Duodenal mucosa (tissue), 2 donors: Measurements from ENCODE around the gene CSF3.

ENCODE experiments used
- H3K27ac ChIP-seq: one replicate; pipeline ENCODE4 v1.7.0; 2013; ENCODE audit warnings: low read depth, low read length
- H3K27me3 ChIP-seq, 2 donors: one replicate each; pipeline ENCODE4 v1.7.0; 2013; ENCODE audit warnings: low read length in 2 of 2, control low read depth in 1 of 2; ENCODE audit not compliant: insufficient read depth in 2 of 2, control insufficient read depth in 1 of 2
- H3K36me3 ChIP-seq, 2 donors: one replicate each; pipeline ENCODE4 v1.7.0; 2013; ENCODE audit warnings: low read length in 2 of 2, control low read depth in 1 of 2; ENCODE audit not compliant: insufficient read depth in 2 of 2, control insufficient read depth in 1 of 2
- H3K4me1 ChIP-seq, 2 donors: one replicate each; pipeline ENCODE4 v1.7.0; 2013; ENCODE audit warnings: low read length in 2 of 2, control low read depth in 1 of 2; ENCODE audit not compliant: insufficient read depth in 2 of 2, control insufficient read depth in 1 of 2
- H3K4me3 ChIP-seq, 2 donors: one replicate each; pipeline ENCODE4 v1.7.0; 2013; ENCODE audit warnings: low read length in 2 of 2, low read depth in 1 of 2
- H3K9ac ChIP-seq, 2 donors: one replicate each; pipeline ENCODE4 v1.7.0; 2013; ENCODE audit warnings: low read length in 2 of 2, low read depth in 1 of 2
- H3K9me3 ChIP-seq, 2 donors: one replicate each; pipeline ENCODE4 v1.7.0; 2013; ENCODE audit warnings: low read length in 2 of 2, control low read depth in 1 of 2; ENCODE audit not compliant: control insufficient read depth in 1 of 2

CSF3 gene

DNA sequence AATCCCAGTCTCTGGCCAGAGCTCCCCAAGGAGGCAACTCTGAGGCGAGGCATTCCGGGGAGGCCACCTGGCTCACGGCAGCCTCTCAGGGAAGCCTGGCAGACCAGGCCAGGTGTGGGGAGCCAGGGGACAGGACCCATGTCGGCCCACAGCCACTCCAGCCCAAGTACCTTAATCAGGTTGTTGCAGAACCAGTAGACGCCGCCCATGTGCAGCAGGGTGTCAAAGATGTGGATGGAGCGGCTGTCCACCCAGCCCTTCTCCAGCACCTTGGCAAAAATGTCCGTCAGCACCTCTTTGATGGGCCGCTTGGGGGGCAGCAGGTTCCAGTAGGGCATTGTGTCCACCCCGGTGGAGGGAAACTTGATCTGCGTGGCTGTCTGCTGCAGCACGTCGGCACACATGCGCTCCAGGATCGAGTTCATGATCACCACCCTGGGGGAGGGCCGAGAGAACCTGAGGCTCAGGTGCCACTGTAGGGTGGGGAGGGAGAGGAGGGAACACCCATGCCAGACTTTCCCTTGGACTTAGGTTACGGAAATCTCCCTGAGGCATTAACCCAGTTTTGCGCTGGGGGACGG lies 7.8 kb downstream of the CSF3 start:
- H3K9ac ChIP-seq, result no peak overlapping the region
- no peaks in the 10 kb centered on the region for H3K9me3 ChIP-seq
- peaks cover 26 to 71% of the 10 kb centered on the region in 2 donors for H3K36me3 ChIP-seq
- no peak overlapping the region for H3K4me3 ChIP-seq
- H3K4me1 ChIP-seq, result peaks cover 0 to 9% of the 10 kb centered on the region in 2 donors
- H3K27ac ChIP-seq, result no peak overlapping the region
- no peaks in the 10 kb centered on the region for H3K27me3 ChIP-seq

DNA sequence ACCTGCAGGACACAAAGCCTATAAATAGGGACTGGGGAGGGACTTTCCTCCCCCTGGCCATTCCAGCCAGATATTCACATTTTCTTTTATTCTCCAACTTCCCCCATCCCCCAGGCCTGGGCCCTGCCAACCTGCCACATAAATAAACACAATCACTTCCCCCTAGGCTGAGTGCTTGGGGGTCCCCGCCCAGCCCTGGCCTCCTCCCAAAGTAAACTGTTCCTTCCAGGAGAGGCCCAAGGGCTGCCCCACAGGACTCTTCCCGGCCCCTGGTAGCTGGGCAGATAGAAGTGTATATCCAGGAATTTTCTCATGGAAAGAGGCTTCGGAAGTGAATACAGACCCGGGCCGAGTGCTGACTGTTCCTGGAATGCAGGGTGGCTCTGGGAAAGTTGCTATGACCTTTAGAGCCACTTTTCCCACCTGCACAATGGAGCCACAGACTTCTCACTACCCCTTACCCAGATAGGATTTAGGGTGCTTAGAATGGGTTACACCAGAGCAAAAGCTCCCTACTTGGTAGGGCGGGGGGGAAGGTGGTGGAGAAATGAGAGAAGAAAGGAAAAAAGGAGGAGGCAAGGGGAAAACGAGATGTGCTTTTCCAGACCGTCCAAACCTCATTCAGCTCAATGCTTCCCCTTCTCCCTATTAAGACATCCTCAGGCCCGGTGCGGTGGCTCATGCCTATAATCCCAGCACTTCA lies 8.5 kb downstream of the CSF3 start:
- Histone ChIP-seq H3K4me1 (peaks cover 0 to 9% of the 10 kb centered on the region in 2 donors), H3K27ac (no peak overlapping the region), H3K9ac (no peak overlapping the region), H3K4me3 (no peak overlapping the region), H3K36me3 (peaks cover 31 to 75% of the 10 kb centered on the region in 2 donors), H3K9me3 (no peaks in the 10 kb centered on the region), H3K27me3 (no peaks in the 10 kb centered on the region)

DNA sequence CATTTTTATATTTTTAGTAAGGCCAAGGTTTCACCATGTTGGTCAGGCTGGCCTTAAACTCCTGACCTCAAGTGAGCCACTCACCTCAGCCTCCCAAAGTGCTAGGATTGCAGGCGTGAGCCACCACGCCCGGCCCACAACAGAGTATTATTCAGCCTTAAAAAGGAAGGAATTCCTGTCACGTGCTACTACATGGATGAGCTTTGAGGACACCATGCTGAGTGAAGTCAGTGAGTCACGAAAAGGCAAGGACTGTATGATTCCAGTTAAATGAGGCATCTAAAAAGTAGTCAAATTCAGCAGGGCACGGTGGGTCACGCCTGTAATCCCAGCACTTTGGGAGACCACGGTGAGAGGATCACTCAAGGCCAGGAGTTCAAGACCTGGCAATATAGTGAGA lies 9.7 kb downstream of the CSF3 start:
- no peaks in the 10 kb centered on the region for H3K27me3 ChIP-seq
- H3K9ac ChIP-seq, result no peak overlapping the region
- H3K9me3 ChIP-seq, result no peaks in the 10 kb centered on the region
- no peak overlapping the region for H3K27ac ChIP-seq
- H3K36me3 ChIP-seq, result peaks cover 34 to 75% of the 10 kb centered on the region in 2 donors
- H3K4me1 ChIP-seq, result peaks cover 0 to 9% of the 10 kb centered on the region in 2 donors
- no peak overlapping the region for H3K4me3 ChIP-seq

DNA sequence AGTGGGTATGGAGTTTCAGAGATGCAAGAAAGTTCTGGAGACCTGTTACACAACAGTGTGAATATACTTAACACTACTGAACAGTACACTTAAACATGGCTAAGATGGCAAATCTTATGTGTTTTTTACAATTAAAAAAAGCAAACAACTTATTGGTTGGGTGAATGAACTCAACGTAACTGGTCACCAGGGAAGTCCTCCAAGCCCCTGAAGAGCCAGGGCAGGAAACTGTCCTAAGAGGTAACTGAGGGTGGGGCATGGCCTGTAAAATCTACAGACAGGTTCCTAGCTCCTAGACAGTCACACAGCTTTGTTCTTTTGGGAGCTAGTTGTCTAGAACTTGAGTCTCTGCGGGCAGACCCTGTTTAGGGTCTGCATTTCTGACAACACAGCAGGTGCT lies 10.3 kb downstream of the CSF3 start:
- Histone ChIP-seq H3K27ac (no peak overlapping the region), H3K4me1 (peaks cover 0 to 9% of the 10 kb centered on the region in 2 donors), H3K36me3 (peaks cover 32 to 72% of the 10 kb centered on the region in 2 donors), H3K9me3 (no peaks in the 10 kb centered on the region), H3K4me3 (no peak overlapping the region), H3K27me3 (no peaks in the 10 kb centered on the region), H3K9ac (no peak overlapping the region)

DNA sequence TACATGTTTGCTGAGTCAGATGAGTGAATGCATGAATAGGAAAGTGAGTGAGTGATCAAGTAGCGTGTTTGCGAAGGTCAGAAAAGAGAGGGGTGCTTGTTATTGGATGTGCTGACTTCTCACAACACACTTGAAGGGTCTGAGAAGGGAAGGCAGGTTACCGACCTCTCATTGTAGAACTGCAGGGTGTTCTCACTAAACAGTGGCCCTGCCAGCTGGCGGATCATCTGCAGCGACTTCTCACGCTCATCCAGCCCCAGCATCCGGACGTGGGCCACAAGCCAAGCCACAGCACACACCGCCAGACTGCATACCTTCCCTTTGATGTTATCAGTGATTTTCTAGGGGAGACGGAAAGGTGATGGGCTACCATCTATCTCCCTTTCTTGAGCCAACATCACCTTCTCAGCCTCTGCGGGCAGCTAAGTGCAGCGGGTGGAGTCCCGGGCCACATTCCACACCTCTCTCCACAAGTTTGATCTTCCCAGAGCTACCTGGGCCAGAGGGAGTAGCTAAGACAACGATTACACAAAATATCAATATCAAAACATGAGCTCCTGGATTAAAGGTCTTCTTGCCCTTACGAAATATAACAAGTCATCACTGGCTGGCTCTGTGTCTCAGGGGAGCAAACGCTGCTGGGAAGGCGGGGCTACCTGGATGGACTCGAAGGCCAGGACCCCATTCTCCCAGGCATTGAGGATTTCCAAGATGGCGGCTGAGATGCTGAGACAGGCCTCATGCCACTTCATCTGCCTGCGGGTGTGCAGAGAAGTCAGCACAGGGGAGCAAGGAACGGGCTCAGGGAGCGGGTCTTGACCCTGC lies 11.0 kb downstream of the CSF3 start:
- Histone ChIP-seq H3K4me1 (peaks cover under 1 to 9% of the 10 kb centered on the region in 2 donors), H3K4me3 (no peak overlapping the region), H3K27ac (no peak overlapping the region), H3K9me3 (no peaks in the 10 kb centered on the region), H3K27me3 (no peaks in the 10 kb centered on the region), H3K9ac (no peak overlapping the region), H3K36me3 (peaks cover 35 to 74% of the 10 kb centered on the region in 2 donors)

DNA sequence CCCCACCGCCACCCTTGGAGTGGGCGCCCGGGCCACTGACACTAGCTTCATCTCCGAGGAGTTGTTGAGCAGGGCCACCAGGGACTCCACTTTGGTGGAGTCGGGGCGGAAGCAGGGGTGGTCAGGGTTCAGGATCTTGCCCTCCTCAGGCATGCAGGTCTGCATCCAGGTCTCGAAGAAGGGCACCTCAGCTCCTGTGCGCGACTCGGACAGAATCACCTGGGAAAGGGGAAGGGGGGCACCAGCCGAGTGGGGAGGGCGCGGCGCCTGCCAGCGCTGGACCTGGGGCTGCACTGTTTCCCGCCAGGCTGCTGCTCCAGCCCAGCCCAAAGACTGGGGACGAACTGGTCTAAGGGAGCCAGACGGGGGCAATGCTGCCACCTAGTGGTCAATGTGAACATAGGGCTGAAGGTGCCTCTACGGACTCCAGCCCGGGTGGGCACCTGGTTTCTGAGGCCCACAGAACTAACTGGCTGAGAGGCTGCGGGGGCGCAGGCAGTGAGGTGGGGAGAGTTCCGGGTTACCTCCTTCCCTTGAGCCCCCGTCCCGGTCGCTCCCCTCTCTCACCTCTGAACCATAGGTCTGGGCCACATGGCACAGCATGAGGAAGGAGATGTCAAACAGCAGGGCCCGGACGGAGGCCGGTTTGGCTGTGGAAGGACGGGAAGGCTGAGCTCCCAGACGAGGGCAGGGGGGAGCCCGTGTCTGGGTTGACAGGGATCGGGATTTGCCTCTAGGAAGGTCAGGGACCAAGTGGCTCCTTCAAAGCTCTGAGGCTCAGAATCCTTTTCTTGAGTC lies 11.8 kb downstream of the CSF3 start:
- no peak overlapping the region for H3K9ac ChIP-seq
- H3K36me3 ChIP-seq, result peaks cover 43 to 75% of the 10 kb centered on the region in 2 donors
- H3K9me3 ChIP-seq, result no peaks in the 10 kb centered on the region
- no peak overlapping the region for H3K4me3 ChIP-seq
- no peaks in the 10 kb centered on the region for H3K27me3 ChIP-seq
- peaks cover 9 to 17% of the 10 kb centered on the region in 2 donors for H3K4me1 ChIP-seq
- H3K27ac ChIP-seq, result no peak overlapping the region

DNA sequence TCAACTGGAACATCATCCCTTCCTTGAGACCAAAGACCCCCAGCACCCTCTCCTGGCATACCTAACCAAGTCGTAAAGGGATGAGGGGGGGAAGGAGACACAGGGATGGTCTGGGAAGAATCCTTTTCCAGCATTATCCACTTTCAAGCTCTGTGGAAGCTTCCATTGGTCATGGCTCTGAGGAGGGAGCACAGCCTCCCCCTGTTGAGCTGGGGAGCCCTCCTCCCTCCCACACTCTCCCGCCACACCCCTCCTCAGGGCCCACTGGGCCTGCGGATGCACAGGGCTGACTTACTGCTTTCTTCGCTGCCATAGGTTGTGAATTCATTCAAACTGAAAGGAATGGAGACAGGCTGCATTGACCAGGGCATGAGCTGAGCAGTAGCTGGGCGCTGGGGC lies 12.4 kb downstream of the CSF3 start:
- Histone ChIP-seq H3K27ac (no peak overlapping the region), H3K4me3 (no peak overlapping the region), H3K9me3 (no peaks in the 10 kb centered on the region), H3K27me3 (no peaks in the 10 kb centered on the region), H3K36me3 (peaks cover 44 to 75% of the 10 kb centered on the region in 2 donors), H3K4me1 (peaks cover 12 to 21% of the 10 kb centered on the region in 2 donors), H3K9ac (no peak overlapping the region)

DNA sequence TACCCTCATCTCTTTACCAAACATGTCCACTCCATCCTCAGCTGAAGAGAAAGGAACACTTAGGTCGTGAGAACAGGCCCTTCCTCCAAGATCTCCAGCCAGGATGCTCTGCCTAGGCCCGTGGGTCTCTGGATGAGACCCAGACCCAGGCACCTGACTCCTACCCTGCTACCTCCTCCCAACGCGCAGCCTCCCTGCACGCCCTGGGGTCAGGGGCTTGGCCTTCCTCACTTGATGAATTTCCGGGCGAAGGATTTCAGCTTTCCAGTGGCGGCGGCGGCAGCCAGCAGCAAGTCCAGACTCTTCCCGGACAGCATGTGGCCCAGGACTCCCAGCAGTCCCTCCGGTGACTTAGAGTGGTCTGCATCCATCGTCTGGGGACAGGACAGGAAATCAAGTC lies 13.4 kb downstream of the CSF3 start:
- Histone ChIP-seq H3K4me1 (peaks cover 22 to 31% of the 10 kb centered on the region in 2 donors), H3K27ac (no peak overlapping the region), H3K9me3 (no peaks in the 10 kb centered on the region), H3K36me3 (peaks cover 44 to 77% of the 10 kb centered on the region in 2 donors), H3K9ac (no peak overlapping the region), H3K4me3 (no peak overlapping the region), H3K27me3 (no peaks in the 10 kb centered on the region)

DNA sequence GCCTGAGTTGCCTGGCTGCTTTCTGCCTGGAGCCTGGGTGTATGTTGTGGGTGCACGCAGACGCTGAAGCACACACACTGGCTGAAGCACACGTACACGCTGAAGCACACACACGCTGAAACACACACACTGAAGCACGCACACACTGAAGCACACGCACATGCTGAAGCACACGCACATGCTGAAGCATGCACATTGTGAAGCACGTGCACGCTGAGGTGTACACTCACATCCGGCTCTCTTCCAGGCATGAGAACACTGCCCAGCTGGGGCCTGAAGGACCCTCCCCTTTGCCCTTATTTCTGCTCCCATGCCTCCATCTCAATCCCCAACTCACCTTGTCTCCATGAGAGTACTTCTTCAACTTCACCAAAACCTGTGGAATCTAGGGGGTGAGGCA lies 16.5 kb downstream of the CSF3 start:
- H3K27me3 ChIP-seq, result no peaks in the 10 kb centered on the region
- no peaks in the 10 kb centered on the region for H3K9me3 ChIP-seq
- peaks cover 28 to 36% of the 10 kb centered on the region in 2 donors for H3K4me1 ChIP-seq
- H3K27ac ChIP-seq, result peak overlapping the region; percentile 66
- H3K4me3 ChIP-seq, result no peak overlapping the region
- H3K36me3 ChIP-seq, result peaks cover 35 to 80% of the 10 kb centered on the region in 2 donors
- peak overlapping the region; percentile 26 to 52 for H3K9ac ChIP-seq
